AG10803 (cell line): ENCODE data around the gene ZFR2.

Experiments
- DNase-seq: peaks from one replicate; pipeline ENCODE4 v3.0.0; 2010; ENCODE audit warnings: low read depth
- H3K4me3 ChIP-seq: 2 replicates; pipeline ENCODE4 v1.5.1; 2011; ENCODE audit warnings: mild to moderate bottlenecking, low read length, control low read depth
- TF ChIP-seq, protein P1 (sequence below): conservative IDR thresholded peaks from 2 replicates; pipeline ENCODE4 v1.5.1; 2011; ENCODE audit warnings: mild to moderate bottlenecking, low read length, control low read depth, inconsistent platforms

ZFR2 gene

GRCh38 chr19:3868770-3869456 lies at the start of gene ZFR2:
Gene ZFR2, minus strand, starts transcription at chr19:3869038. Its CDS starts 21 bp downstream, at chr19:3869017.
- DNase-seq = no peak
- TF ChIP-seq, protein P1, sequence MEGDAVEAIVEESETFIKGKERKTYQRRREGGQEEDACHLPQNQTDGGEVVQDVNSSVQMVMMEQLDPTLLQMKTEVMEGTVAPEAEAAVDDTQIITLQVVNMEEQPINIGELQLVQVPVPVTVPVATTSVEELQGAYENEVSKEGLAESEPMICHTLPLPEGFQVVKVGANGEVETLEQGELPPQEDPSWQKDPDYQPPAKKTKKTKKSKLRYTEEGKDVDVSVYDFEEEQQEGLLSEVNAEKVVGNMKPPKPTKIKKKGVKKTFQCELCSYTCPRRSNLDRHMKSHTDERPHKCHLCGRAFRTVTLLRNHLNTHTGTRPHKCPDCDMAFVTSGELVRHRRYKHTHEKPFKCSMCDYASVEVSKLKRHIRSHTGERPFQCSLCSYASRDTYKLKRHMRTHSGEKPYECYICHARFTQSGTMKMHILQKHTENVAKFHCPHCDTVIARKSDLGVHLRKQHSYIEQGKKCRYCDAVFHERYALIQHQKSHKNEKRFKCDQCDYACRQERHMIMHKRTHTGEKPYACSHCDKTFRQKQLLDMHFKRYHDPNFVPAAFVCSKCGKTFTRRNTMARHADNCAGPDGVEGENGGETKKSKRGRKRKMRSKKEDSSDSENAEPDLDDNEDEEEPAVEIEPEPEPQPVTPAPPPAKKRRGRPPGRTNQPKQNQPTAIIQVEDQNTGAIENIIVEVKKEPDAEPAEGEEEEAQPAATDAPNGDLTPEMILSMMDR = no peak

GRCh38 chr19:3916033-3916432 lies 47.2 kb upstream of the ZFR2 start:
- no peak for DNase-seq
- no peak overlapping the region for H3K4me3 ChIP-seq
- TF ChIP-seq, protein P1 = no peak

More at GRCh38 chr19:3868770-3869456, at the start of gene ZFR2:
- H3K4me3 ChIP-seq = no peak within 1 kb of the TSS

DNA sequence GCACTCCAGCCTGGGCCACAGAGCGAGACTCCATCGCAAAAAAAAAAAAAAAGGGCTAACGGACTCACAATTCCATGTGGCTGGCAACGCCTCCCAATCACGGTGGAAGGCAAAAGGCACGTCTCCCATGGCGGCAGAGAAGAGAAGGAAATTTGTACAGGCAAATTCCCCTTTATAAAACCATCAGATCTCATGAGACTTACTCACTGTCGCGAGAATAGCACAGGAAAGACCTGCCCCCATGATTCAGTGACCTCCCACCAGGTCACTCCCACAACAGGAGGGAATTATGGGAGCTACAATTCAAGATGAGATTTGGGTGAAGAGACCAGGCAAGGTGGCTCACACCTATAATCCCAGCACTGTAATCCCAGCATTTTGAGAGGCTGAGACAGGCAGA lies 45.4 kb upstream of the ZFR2 start:
- no peak overlapping the region for H3K4me3 ChIP-seq
- TF ChIP-seq, protein P1 = no peak
- DNase-seq = no peak

DNA sequence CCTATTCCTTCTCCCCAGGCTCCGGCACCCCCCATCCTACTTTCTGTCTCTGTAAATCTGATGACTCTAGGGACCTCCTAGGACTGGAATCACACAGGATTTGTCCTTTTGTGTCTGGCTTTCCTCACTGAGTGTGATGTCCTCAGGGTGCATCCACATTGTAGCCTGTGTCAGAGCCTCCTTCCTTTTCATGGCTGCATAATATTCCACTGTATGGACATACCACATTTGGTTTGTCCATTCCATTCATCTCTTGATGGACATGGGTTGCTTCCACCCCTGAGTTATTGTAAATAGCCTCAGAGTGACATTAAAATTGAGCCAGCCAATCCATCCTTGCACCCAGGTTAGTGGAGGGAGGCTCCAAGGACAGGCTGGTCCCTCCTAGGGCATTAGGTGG lies 41.3 kb upstream of the ZFR2 start:
- no peak for DNase-seq
- TF ChIP-seq, protein P1 = no peak
- no peak overlapping the region for H3K4me3 ChIP-seq

DNA sequence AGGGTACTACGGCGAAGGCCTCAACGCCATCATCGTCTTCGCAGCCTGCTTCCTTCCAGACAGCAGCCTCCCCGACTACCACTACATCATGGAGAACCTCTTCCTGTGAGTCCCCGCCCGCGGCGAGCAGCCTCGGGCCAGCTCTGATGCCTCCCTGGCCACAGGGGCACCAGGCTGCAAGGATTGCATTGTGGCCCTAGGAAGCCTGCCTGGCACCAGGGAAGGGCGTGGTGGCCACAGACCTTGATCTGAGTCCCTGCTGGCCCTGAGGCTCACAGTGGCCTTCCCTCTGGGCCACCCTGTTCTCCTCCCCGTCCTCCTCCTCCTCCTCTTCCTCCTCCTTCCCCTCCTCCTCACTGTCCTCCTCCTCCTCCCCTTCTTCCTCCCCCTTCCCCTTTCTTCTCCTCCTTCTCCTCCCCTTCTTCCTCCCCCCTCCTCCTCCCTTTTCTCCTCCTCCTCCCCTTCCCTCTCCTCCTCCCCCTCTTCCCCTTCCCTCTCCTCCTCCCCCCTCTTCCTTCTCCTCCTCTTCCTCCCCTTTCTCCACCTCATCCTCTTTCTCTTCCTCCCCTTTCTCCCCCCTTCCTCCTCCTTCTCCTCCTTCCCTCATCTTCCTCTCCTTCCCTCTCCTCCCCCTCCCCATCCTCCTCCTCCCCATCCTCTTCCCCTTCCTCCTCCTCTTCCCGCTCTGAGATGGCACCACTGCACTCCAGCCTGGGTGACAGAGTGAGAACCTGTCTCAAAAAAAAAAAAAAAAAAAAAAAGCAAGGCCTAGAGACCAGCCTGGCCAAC lies 39.6 kb upstream of the ZFR2 start:
- DNase-seq = no peak
- no peak overlapping the region for H3K4me3 ChIP-seq
- TF ChIP-seq, protein P1 = no peak

DNA sequence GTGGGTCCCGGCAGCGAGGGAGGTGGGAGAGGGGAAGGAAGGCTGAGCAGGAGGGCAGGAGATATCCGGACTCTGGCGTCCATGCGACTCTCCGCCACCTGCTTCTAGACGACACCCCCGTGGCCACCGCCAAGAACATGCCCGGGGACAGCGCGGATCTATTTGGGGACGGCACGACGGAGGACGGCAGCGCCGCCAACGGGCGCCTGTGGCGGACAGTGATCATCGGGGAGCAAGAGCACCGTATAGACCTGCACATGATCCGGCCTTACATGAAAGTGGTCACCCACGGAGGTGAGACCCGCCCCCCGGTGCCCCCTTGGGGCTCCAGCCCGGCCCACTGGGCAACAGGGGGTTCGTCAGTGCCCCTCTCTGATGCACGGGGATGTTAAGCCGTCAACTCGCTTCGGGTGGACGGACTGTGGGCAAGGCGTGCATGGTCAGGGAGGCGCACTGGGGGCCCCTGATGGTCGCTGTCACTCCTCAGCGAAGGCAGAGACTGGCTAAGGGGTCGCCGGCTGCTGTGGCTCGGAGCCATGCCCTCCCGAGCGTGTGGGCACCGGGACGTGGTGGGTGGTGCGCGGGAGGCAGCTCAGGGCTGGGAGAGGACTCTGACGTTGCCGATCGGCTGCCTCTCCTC lies 38.9 kb upstream of the ZFR2 start:
- TF ChIP-seq, protein P1 = no peak

More for the DNA sequence above, 38.9 kb upstream of the ZFR2 start:
- no peak overlapping the region for H3K4me3 ChIP-seq
- DNase-seq = no peak
